ENCODE results near the gene XYLT1. TPM values are rescaled to one million over a fixed set of nuclear protein-coding genes. Genes with fewer than 3 reads are reported as not detected.

The XYLT1 gene
- total RNA-seq, 1 experiment from 2014 or later, result 12.5 TPM

GRCh38 chr16:17159617-17160016 lies 311.1 kb downstream of the XYLT1 start:
- TF ChIP-seq CTCF (IDR thresholded peaks at IDR 0.05; ENCODE audit: insufficient read depth in 1 of 2, low read depth in 1 of 2, low read length in 1 of 2, severe bottlenecking in 1 of 2, unreplicated experiment in 1 of 2), result no peak
- Mint-ChIP-seq H3K27ac (ENCODE audit: unreplicated experiment) (no peak overlapping the region), H3K4me1 (ENCODE audit: low read depth, unreplicated experiment) (no peaks in the 10 kb centered on the region), H3K4me3 (ENCODE audit: unreplicated experiment) (no peak overlapping the region), H3K9me3 (ENCODE audit: unreplicated experiment) (no peaks in the 10 kb centered on the region), H3K36me3 (ENCODE audit: insufficient read depth, unreplicated experiment) (peaks cover 6% of the 10 kb centered on the region), H3K27me3 (ENCODE audit: insufficient read depth, unreplicated experiment) (no peaks in the 10 kb centered on the region)
- ChIA-PET CTCF (no interaction called here), POLR2A (no interaction called here)
- no peak overlapping the region for H3K4me3 ChIP-seq (ENCODE audit: low read depth, low read length)
- no peak for DNase-seq
- no peaks in the 10 kb centered on the region for H3K4me1 ChIP-seq
- BruUV-seq (replicated peaks), result no TSS peak
- H3K9me3 ChIP-seq, result no peaks in the 10 kb centered on the region
- intact Hi-C loops (cut with micrococcal nuclease; ENCODE audit: unreplicated experiment), result no loop called here
- no peaks in the 10 kb centered on the region for H3K36me3 ChIP-seq (ENCODE audit: control insufficient read depth, insufficient read depth, low read length)
- H3K27me3 ChIP-seq (replicated peaks; ENCODE audit: control insufficient read depth, insufficient read depth, low read length), result no peaks in the 10 kb centered on the region

DNA sequence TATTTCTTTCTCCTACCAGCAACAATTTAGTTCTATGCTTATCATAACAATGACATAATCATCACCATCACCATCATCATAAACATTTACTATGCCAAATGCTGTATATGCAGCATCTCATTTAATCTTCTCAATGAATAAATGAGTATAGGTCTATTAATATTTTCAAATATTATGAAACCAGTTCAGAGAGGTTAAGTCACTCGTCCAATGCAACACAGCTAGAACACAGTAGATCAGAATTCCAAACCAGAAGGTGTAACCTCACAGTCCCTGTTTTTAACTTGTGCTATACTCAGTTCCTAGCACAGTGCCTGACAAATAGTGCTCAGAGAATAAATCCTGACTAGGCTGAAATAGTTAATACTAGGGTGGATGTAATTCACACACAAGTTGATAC lies 314.8 kb downstream of the XYLT1 start:
- no peak overlapping the region for H3K4me3 Mint-ChIP-seq (ENCODE audit: unreplicated experiment)
- BruUV-seq (replicated peaks), result no TSS peak
- intact Hi-C loops (cut with micrococcal nuclease; ENCODE audit: unreplicated experiment), result no loop called here

GRCh38 chr16:17155485-17155884 lies 315.3 kb downstream of the XYLT1 start:
- Histone ChIP-seq H3K27me3 (replicated peaks; ENCODE audit: control insufficient read depth, insufficient read depth, low read length) (no peaks in the 10 kb centered on the region), H3K9me3 (no peaks in the 10 kb centered on the region), H3K36me3 (ENCODE audit: control insufficient read depth, insufficient read depth, low read length) (no peaks in the 10 kb centered on the region), H3K4me1 (no peaks in the 10 kb centered on the region), H3K4me3 (ENCODE audit: low read depth, low read length) (no peak overlapping the region)
- no peak for DNase-seq
- no TSS peak for BruUV-seq (replicated peaks)
- intact Hi-C loops (cut with micrococcal nuclease; ENCODE audit: unreplicated experiment), result no loop called here
- Mint-ChIP-seq H3K36me3 (ENCODE audit: insufficient read depth, unreplicated experiment) (peaks cover 6% of the 10 kb centered on the region), H3K9me3 (ENCODE audit: unreplicated experiment) (no peaks in the 10 kb centered on the region), H3K4me3 (ENCODE audit: unreplicated experiment) (no peak overlapping the region), H3K27me3 (ENCODE audit: insufficient read depth, unreplicated experiment) (no peaks in the 10 kb centered on the region), H3K4me1 (ENCODE audit: low read depth, unreplicated experiment) (no peaks in the 10 kb centered on the region), H3K27ac (ENCODE audit: unreplicated experiment) (no peak overlapping the region)
- TF ChIP-seq CTCF (IDR thresholded peaks at IDR 0.05; ENCODE audit: insufficient read depth in 1 of 2, low read depth in 1 of 2, low read length in 1 of 2, severe bottlenecking in 1 of 2, unreplicated experiment in 1 of 2), result no peak
- POLR2A ChIA-PET, result no interaction called here
- CTCF ChIA-PET, result no interaction called here

More for the DNA sequence above, 314.8 kb downstream of the XYLT1 start:
- ChIA-PET CTCF (no interaction called here), POLR2A (no interaction called here)
- DNase-seq, result no peak
- no peak for TF ChIP-seq CTCF (IDR thresholded peaks at IDR 0.05; ENCODE audit: insufficient read depth in 1 of 2, low read depth in 1 of 2, low read length in 1 of 2, severe bottlenecking in 1 of 2, unreplicated experiment in 1 of 2)
- H3K9me3 Mint-ChIP-seq (ENCODE audit: unreplicated experiment), result no peaks in the 10 kb centered on the region
- H3K4me1 Mint-ChIP-seq (ENCODE audit: low read depth, unreplicated experiment), result no peaks in the 10 kb centered on the region
- H3K36me3 Mint-ChIP-seq (ENCODE audit: insufficient read depth, unreplicated experiment), result peaks cover 6% of the 10 kb centered on the region
- Histone ChIP-seq H3K27me3 (replicated peaks; ENCODE audit: control insufficient read depth, insufficient read depth, low read length) (no peaks in the 10 kb centered on the region), H3K9me3 (no peaks in the 10 kb centered on the region), H3K4me3 (ENCODE audit: low read depth, low read length) (no peak overlapping the region), H3K4me1 (no peaks in the 10 kb centered on the region), H3K36me3 (ENCODE audit: control insufficient read depth, insufficient read depth, low read length) (no peaks in the 10 kb centered on the region)
- H3K27me3 Mint-ChIP-seq (ENCODE audit: insufficient read depth, unreplicated experiment), result no peaks in the 10 kb centered on the region
- no peak overlapping the region for H3K27ac Mint-ChIP-seq (ENCODE audit: unreplicated experiment)
